GM04504 (cell line): Measurements from ENCODE around the gene SYT11.
"Not testable (repeated sequence)": the region's sequence is repeated elsewhere in the genome, so short reads cannot be mapped to it uniquely, and the experiment has no call there.

Source experiments
- DNase-seq: peaks from one replicate; pipeline ENCODE4 v3.0.0-alpha.2; 2012; ENCODE audit warnings: low read depth

The SYT11 gene, protein sequence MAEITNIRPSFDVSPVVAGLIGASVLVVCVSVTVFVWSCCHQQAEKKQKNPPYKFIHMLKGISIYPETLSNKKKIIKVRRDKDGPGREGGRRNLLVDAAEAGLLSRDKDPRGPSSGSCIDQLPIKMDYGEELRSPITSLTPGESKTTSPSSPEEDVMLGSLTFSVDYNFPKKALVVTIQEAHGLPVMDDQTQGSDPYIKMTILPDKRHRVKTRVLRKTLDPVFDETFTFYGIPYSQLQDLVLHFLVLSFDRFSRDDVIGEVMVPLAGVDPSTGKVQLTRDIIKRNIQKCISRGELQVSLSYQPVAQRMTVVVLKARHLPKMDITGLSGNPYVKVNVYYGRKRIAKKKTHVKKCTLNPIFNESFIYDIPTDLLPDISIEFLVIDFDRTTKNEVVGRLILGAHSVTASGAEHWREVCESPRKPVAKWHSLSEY

DNA sequence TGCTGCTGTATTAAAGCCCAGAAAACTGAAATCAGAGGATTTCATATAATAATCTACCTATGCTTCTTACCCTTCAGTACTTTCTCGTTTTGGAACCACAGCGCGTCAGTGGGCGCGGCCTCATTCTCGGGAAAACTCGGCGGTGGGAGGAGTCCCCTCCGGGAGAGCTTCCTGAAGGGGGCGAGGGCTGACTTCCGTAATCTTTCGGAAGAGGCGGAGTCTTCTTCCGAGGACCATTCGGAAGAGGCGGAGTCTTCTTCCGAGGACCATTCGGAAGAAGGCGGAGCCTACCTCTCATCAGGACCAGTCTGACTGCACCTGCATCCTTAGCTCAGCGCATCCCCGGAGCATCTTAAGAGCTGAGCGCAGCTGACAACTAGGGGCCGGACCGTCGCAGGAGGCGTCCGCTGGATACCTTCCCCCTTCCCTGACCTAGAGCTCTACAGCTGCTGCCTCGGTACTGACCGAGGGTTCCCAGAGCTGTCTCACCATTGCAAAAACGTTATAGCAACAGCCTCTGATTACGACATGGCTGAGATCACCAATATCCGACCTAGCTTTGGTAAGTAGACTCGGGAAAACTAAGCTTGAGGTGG is at the start of gene SYT11:
Gene SYT11 (plus strand): TSS at position 334 of the 596 bp plus-strand sequence. CDS start 195 bp downstream, at position 529.
- DNase-seq: peak; percentile 94

DNA sequence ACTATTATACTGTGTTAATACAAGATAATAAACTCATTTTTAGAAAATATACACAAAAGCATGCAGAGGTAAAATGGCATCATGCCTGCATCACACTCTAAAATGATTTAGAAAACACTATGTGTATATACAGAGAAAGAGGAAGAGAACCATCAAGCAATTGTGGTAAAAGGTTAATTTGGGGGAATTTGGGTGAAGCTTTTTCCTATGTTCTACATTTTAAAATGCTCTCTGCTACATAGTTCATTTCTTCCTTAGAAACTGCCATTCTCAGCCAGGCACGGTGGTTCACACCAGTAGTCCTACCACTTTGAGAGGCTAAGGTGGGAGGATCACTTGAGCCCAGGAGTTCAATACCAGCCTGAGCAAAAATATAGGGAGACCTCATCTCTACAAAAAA is 46.5 kb upstream of the SYT11 start:
- no peak for DNase-seq

DNA sequence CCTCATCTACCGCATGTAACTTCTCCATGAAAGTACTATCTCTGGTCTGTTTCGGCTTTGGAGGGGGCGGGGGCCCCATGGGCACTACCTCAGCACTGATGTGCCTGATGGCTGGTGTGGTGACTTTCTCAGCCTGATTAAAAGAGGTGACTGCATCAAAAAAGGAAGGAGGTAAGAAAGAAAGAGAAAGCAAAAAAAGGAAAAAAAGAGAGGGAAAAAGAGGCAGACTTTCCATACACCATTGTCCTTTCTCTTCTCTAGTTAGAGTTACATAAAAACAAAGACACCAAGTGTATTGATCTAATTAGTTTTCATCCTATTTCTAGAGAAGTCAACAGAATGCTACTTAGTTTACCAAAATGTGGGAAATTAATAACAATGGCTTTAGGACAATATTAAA is 45.7 kb upstream of the SYT11 start:
- no peak for DNase-seq

DNA sequence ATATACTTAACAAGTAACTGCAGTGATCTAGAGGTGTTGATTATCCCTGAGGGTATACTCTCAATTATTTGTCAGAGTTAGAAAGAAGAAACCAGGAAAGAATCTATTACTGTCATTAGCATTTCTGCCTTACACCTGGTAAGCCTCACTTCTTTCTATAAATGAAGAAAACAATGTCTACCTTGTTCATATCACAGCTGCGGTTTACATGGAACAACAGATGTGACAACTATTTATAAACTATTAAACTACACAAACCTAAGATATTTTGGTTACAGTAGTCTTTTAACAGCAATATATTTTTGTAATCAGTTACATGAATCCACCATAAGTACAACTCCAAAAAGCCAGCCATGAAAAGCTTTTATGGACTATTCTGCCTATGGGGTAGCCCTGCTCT is 43.0 kb upstream of the SYT11 start:
- DNase-seq: no peak

DNA sequence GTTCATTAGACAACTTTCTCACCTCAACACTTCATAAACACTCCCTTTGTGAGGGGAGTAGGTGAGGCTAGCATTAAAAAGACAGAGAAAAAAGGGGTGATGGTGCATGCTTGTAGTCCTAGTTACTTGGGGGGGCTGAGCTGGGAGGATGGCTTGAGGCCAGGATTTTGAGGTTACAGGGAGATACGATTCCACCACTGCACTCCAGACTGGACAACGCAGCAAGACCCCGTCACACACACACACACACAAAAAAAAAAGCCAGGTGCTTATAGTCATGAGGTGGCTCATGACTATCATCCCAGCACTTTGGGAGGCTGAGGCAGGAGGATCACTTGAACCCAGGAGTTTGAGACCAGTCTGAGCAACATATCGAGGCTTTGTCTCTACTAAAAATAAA is 31.9 kb upstream of the SYT11 start:
- no peak for DNase-seq

DNA sequence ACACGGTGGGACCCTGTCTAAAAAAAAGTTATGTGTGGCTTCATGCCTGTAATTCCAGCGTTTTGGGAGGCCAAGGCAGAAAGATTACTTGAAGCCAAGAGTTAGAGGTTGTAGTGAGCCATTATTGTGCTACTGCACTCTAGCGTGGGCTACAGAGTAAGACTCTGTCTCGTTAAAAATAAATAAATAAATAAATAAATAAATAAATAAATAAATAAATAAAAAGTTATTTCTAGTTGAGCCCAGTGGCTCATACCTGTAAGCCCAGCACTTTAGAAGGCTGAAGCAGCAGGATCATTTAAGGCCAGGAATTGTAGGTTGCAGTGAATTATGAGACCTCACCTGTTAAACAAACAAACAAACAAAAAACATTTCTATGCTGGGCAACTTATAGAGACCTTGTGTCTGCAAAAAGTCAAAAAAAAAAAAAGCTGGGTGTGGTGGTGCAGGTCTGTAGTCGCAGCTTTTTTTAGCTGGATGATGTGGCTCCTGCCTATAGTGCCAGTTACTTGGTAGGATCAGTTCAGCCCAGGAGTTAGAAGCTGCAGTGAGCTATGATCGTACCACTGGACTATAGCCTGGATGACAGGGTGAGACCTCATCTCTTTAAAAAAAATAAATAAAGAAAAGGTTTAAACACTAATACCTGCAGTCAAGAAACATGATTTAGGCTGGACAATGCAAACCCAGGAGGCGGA is 27.9 kb upstream of the SYT11 start:
- DNase-seq: no peak

DNA sequence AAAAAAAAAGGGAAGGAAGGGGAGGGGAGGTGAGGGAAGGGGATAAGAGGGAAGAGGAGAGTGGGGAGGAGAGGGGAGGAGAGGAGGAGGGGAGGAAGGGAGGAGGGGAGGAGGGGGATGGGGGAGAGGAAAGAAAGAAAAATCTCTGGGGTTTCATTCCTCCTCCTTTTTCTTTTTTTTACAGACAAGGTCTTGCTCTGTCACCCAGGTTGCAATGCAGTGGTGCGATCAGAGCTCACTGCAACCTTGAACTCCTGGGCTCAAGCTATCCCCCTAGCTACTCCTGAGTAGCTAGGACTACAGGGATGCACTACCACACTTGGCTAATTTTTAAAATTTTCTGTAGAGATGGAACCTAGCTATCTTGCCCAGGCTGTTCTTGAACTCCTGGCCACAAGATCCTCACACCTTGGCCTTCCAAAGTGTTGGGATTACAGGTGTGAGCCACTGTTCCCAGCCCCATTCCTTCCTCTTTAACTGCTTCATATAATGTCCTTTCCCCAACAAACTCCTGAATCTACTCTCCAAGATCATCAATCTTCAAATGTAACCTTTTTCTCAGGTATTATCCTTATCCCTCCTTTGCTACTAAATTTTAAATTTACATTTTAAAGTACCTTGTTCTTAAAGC is 25.6 kb upstream of the SYT11 start:
- no peak for DNase-seq

DNA sequence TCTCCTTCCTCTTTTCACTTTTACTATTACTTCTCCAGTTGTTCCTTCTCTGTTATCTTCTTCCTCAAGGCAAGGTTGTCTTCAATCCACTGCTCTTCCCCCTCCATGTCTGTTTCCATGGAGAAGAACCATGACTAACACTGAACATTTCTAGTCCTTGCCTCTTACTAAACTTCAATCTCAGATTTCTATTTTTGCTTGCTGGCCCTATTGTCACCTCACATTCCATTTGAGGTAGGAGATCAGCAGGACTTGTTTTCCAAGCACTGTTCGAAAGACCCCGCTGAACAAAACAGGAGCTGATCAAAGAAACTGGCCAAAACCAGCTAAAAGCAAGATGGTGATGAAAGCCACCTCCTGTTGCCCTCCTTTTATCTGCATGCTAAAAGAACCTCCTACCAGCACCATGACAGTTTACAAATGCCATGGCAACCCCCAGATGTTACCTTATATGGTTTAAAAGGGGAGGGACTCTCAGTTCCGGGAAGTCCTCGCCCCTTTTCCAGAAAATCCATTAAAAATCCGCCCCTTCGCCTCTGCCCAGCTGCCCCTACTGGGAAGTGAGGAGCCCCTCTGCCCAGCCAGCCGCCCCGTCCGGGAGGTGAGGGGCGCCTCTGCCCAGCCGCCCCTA is 25.0 kb upstream of the SYT11 start:
- DNase-seq: peak; percentile 13

DNA sequence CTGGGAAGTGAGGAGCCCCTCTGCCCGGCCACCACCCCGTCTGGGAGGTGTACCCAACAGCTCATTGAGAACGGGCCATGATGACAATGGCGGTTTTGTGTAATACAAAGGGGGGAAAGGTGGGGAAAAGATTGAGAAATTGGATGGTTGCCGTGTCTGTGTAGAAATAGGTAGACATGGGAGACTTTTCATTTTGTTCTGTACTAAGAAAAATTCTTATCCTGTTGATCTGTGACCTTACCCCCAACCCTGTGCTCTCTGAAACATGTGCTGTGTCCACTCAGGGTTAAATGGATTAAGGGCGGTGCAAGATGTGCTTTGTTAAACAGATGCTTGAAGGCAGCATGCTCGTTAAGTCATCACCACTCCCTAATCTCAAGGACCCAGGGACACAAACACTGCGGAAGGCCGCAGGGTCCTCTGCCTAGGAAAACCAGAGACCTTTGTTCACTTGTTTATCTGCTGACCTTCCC is 24.4 kb upstream of the SYT11 start:
- not testable (repeated sequence) for DNase-seq

DNA sequence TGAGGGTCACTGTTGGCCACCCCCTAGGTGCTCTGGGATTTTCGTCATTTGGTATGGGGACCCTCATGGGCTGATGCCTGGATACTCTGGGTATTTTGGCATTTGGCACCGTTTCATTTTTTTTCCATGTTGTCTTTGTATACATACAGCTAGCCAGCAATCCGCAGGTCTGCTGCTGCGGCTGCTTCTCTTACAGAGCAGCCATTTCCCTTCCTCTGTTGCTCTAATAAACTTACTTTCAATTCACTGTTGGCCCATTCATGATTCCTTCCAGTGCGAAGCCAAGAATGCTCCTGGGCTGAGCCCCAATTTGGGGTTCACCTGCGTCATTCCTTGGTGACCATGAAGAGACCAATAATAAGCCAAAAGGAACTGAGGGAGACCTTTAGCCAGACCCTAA is 23.8 kb upstream of the SYT11 start:
- no peak for DNase-seq

DNA sequence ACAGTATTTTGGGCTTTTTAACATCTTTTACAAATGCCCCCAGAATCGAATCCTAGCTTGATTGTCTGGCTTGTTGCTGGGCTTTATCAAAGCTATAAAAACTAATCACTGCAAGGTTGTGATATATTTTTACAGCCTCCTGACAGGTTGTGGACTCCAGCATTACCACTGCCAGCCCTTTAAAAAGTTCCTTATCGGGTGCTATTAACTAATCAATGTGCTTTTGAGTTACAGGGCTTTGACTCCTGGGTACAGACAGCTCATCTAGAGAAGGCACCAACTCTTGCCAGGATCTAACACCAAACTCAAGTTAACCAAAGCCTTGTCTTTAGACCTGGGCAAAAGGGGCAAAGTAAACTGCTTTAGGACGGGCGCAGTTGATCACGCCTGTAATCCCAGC is 19.0 kb upstream of the SYT11 start:
- DNase-seq: no peak

DNA sequence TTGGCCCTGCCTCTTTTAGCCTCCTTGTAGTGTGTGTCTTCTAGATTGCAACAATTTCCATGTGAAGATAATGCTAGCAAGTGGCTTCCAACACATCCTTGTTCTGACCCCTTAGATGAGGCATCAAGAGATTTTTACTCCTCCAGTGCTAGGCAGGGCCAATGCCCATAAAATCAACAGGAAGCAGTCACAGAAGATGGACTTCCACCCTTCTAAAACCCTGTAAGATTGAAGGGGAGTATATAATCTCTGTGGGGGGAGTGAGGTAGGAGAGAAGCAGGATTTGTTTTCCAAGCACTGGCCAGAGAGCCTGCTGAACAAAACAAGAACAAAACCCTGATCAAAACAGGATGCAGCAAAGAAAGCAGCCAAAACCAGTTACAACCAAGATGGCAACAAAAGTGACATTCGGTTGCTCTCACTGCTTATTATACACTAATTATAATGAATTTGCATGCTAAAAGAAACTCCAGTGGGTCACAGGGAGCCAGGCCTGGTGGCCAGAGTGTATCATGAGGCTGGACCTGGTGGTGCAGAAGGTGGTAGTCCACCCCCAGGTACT is 14.4 kb upstream of the SYT11 start:
- no peak for DNase-seq

DNA sequence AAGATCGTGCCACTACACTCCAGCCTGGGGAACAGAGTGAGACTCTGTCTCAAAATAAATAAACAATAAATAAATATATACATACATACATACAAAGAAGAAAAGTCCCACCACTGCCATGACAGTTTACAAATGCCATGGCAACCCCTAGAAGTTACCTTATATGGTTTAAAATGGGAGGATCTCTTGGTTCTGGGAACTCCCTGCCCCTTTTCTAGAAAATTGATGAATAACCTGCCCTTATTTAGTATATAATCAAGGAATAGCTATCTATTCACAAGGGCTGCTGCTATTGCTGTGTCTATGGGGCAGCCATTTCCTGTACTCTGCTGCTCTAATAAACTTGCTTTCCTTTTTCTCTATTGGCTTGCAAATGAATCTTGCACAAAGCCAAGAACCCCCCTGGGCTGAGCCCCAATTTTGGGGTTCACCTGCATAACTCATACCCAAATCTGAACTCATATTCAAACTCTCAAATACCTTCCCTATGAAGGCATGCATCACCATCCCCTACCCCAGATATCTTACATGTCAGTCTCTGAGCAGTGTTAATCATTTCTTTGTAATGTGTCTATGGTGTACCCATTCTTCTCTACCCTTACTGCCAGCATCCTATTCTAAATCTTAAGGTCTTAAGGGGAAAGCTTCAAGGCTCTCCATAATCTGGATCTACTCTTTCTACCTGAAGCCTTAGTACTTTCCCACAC is 11.4 kb upstream of the SYT11 start:
- DNase-seq: no peak

DNA sequence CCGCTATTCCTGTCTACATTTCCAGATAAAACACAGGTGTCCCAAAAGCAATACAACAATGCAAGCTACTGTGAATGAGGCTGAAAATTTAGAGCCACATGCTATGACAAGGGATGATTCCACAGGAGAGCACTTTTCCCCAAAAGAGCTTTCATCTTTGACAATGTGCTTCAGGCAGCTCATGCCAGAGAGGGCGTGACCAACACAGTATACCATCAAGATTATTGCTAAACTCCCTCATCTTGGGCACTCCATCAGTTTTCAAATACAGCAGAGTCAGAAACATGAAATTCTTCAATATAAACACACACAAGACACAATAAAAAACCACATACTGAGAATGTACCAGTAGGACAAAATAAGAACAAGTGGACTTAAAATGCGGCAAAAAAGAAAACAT is 9.0 kb upstream of the SYT11 start:
- no peak for DNase-seq

DNA sequence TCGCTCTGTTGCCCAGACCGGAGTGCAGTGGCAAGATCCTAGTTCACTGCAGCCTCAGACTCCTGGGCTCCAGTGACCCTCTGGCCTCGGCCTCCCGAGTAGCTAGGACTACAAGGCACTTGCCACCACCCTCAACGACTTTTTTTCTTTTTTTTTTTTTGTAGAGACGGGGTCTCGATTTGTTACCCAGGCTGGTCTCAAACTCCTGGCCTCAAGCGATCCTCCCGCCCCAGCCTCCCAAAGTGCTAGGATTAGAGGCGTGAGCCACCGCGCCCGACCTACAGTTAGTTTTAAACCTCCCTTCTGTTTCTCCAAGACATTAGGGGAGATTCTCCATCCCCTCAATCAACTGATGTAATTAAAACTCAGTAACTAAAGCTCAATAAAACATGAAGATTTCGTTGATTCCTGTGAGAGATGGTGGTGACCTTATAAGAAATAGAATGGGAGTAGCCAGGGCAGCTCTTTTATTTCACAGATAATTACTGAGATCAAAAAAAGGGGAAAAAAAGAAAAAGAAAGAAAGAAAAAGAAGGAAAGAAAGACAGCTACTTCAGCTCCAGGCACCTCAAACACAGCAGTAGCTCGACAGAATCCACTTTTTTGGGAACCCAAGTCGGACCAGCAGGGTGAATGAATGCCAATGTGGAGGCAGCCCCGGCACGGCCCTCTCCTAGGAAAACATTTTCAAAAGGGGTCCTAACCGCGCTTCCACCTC is 3.0 kb upstream of the SYT11 start:
- no peak for DNase-seq

DNA sequence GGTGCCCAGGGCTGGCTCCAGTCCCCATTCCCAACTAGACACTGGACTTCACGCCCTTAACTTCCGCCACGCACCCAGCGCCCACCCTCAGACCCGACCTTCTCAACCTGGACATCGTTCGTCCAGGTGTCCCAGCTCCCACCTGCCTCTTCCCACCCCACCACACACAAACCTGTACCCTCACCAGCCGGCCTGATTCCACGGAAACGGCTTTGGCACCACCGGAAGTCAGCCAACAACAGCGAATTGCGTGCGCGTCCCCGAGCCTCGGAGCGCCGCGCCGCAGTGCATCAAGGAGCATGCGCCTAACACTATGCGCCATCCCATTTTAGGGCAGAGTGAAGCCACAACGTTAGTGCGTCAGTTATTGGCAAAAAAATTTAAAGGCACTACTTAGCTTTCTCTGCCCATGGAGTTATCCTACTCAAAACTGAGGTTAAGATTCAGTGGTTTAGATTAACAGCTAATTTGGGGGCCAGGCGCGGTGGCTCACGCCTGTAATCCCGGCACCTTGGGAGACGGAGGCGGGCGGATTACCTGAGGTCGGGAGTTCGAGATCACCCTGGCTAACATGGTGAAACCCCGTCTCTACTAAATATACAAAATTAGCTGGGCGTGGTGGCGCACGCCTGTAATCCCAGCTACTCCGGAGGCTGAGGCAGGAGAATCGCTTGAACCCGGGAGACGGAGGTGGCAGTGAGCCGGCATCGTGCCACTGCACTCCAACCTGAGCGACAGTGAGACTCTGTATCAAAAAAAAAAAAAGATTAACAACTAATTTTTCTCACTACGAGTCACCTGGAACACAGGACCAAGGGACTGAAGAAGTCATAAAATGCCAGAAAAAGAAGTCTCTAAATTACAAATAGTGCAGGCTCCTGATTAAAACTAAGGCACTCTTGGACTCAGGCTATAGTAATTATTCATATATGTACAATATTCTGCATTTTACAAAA is 2.1 kb upstream of the SYT11 start, which contains the start of gene GON4L:
Gene GON4L (minus strand): TSS at position 240 of the 956 bp plus-strand sequence. CDS start 3,434 bp downstream, outside the sequence.
- DNase-seq: peak; percentile 79

DNA sequence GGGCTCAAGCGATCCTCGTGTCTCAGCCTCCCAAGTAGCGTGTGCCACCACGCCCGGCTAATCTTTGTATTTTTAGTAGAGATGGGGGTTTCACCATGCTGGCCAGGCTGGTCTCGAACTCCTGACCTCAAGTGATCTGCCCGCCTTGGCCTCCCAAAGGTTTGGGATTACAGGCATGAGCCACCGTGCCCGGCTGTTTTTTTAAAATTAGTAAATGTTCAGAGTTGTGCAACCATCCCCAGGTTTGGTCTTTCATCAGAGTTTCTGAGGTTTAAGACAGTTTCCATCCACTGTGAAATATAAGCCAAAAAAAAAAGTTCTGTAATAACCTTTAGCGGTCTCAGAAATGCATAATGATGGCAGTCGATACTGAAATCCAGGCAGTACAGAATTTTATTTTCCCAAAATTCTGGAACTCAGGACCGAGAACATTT is 550 bp upstream of the SYT11 start:
- DNase-seq: no peak

DNA sequence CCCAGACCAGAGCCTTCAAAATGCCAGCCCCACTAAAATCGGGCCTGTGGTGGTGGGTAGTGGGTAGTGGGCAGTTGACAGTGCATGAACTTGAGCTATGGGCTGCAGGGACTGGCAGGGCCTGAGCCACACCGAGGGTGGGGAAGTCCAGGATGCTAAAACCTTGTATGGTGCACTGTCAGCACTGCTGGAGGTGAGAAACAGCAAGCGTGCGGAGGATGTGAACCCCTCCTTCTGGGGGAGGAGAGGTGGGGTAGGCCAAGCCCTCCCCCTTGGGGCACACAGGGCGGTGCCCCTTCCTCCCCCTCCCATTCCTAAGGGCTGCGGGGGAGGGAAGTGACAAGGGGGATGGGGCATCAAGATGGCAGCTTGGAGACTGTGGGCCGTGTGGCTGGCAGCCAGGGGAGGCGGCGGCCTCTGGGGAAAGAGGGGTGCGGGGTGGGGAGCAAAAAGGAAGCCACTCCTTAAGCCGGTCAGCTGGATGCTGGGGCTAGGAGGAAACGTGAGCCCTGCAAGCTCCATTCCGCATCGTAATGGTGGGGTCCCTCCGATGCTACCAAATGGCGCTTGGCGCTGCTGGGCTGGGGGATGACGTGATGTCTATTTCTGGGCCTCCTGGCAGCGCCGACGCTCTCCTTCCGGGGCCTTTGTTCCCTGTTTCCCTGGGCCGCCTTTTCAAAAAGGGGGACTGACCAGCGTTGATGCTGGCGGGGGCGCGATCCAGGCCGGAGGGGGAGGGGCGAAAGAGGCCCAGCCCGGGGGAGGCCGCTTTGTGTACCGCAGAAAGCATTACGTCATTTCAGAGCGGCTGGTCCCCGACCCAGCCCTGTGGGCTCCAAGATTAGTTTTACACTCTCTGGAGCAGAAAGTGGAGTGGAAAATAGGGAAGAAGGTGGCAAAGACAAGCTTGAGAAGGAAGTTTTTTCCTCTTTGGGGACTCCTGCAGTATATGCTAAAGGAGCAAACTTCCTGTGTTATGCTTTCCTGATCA is 809 bp downstream of the SYT11 start:
- peak; percentile 38 for DNase-seq
